PFSK-1 (cell line): ENCODE data around the gene SGK1.

ENCODE experiments used
- FOXP2 ChIP-seq: optimal IDR thresholded peaks from 2 replicates; pipeline ENCODE3; 2011; ENCODE audit warnings: borderline replicate concordance, control low read depth, inconsistent platforms; ENCODE audit not compliant: insufficient read depth; ENCODE audit errors: extremely low read length, extremely low read depth
- POLR2AphosphoS5 ChIP-seq: IDR thresholded peaks from 2 replicates; pipeline ENCODE4 v1.6.1; 2012; ENCODE audit warnings: low read depth, mild to moderate bottlenecking, control low read depth, low read length, moderate library complexity
- REST ChIP-seq, 2 experiments: IDR thresholded peaks; 2 replicates each; pipeline versions ENCODE4 v1.6.1 to v1.8.0; 2011 to 2012; ENCODE audit warnings: low read depth in 2 of 2, low read length in 2 of 2, control low read depth in 1 of 2, inconsistent platforms in 1 of 2, mild to moderate bottlenecking in 1 of 2, moderate library complexity in 1 of 2; ENCODE audit not compliant: insufficient read depth in 1 of 2
- SIN3A ChIP-seq: IDR thresholded peaks from 2 replicates; pipeline ENCODE4 v1.6.1; 2012; ENCODE audit warnings: mild to moderate bottlenecking, low read length, moderate library complexity, borderline replicate concordance; ENCODE audit not compliant: insufficient read depth
- TAF1 ChIP-seq: IDR thresholded peaks from 2 replicates; pipeline ENCODE4 v1.6.1; 2012; ENCODE audit warnings: low read length, control low read depth, borderline replicate concordance; ENCODE audit not compliant: insufficient read depth

GRCh38 chr6:134217798-134218140 is 100.1 kb downstream of the SGK1 start:
- TF ChIP-seq TAF1 (no peak), POLR2AphosphoS5 (no peak), REST (IDR thresholded peaks at IDR 0.05; ENCODE audit: insufficient read depth in 1 of 2, low read depth in 2 of 2, low read length in 2 of 2) (no peak), SIN3A (no peak), FOXP2 (no peak)
